ENCODE measurements around the gene NIPBL. TPM values are rescaled to one million over a fixed set of nuclear protein-coding genes. Genes with fewer than 3 reads are reported as not detected.

Gene NIPBL
- total and polyA plus RNA-seq, 10 of the 15 experiments (the other 5 are each of a cell fraction or from before 2014, with no cell fraction given): 10.4 to 50.4 (median 20.2) TPM

DNA sequence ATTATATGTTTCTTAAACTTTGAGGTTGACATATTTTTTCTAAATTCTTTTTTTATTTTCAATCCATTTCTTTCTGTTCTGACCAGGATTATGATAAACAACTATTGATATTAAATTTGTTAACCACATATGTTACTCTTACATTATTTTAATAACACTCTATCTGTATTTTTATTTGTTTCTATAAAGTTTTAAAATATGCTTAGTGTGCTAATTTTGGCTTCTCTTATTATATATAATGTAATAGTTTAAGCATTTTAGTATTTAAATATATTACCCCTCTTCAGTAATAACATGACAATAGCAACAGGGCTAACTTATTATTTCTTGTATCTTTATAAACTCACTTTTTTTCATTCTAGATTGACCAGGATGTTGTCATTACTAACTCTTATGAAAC lies 137.8 kb downstream of the NIPBL start:
- ChIA-PET CTCF (interaction anchor here (1.4 kb wide), 1 partner anchor 9 kb away, joined by 6 read pairs; no protein-coding TSS in a partner anchor), POLR2A (no interaction called here)
- no peak for ATAC-seq

More for the DNA sequence above, 137.8 kb downstream of the NIPBL start:
- no peaks in the 10 kb centered on the region for H3K4me1 ChIP-seq (ENCODE audit: control insufficient read depth, insufficient read depth, low read length)
- RAD21 ChIA-PET (ENCODE audit: unreplicated experiment): no interaction called here
- no peaks in the 10 kb centered on the region for H3K79me2 ChIP-seq (ENCODE audit: control insufficient read depth, insufficient read depth, low read length)
- intact Hi-C loops (cut with micrococcal nuclease; ENCODE audit: unreplicated experiment): no loop called here
- FAIRE-seq: no peak
- SMC1A ChIA-PET (ENCODE audit: uncharacterized antibody, unreplicated experiment): no interaction called here
- no peak overlapping the region for H3K4me2 ChIP-seq (ENCODE audit: control insufficient read depth, insufficient read depth)
- no peak overlapping the region for H2AFZ ChIP-seq (ENCODE audit: control insufficient read depth, low read depth, low read length)
- in situ Hi-C loops (cut with MboI): no loop called here
- no peak for TF ChIP-seq ZNF207 (IDR thresholded peaks at IDR 0.05; ENCODE audit: borderline replicate concordance)
- TF ChIP-seq KLF5 (IDR thresholded peaks at IDR 0.05; ENCODE audit: partially characterized antibody): no peak
- TF ChIP-seq PAX5 (IDR thresholded peaks at IDR 0.05; ENCODE audit: borderline replicate concordance, low read depth, low read length): no peak
- no peak for TF ChIP-seq KDM1A (IDR thresholded peaks at IDR 0.05; ENCODE audit: borderline replicate concordance)
- TF ChIP-seq TCF12 (IDR thresholded peaks at IDR 0.05; ENCODE audit: low read depth, low read length): no peak
- TF ChIP-seq SMAD5 (IDR thresholded peaks at IDR 0.05; ENCODE audit: low read depth): no peak
- TF ChIP-seq, protein P1, sequence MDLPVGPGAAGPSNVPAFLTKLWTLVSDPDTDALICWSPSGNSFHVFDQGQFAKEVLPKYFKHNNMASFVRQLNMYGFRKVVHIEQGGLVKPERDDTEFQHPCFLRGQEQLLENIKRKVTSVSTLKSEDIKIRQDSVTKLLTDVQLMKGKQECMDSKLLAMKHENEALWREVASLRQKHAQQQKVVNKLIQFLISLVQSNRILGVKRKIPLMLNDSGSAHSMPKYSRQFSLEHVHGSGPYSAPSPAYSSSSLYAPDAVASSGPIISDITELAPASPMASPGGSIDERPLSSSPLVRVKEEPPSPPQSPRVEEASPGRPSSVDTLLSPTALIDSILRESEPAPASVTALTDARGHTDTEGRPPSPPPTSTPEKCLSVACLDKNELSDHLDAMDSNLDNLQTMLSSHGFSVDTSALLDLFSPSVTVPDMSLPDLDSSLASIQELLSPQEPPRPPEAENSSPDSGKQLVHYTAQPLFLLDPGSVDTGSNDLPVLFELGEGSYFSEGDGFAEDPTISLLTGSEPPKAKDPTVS (IDR thresholded peaks at IDR 0.05; ENCODE audit: low read depth, low read length): no peak
- TF ChIP-seq KAT2A (conservative IDR thresholded peaks at IDR 0.05; ENCODE audit: control insufficient read depth, low read depth, low read length): no peak
- no peak for TF ChIP-seq TCF3 (IDR thresholded peaks at IDR 0.05; ENCODE audit: borderline replicate concordance, insufficient read depth, low read depth, low read length)
- TF ChIP-seq ZNF217 (IDR thresholded peaks at IDR 0.05): no peak
- TF ChIP-seq, protein P2, sequence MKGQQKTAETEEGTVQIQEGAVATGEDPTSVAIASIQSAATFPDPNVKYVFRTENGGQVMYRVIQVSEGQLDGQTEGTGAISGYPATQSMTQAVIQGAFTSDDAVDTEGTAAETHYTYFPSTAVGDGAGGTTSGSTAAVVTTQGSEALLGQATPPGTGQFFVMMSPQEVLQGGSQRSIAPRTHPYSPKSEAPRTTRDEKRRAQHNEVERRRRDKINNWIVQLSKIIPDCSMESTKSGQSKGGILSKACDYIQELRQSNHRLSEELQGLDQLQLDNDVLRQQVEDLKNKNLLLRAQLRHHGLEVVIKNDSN (IDR thresholded peaks at IDR 0.05; ENCODE audit: borderline replicate concordance, extremely low read length, insufficient read depth, low read depth, low read length): no peak
- TF ChIP-seq, protein P3, sequence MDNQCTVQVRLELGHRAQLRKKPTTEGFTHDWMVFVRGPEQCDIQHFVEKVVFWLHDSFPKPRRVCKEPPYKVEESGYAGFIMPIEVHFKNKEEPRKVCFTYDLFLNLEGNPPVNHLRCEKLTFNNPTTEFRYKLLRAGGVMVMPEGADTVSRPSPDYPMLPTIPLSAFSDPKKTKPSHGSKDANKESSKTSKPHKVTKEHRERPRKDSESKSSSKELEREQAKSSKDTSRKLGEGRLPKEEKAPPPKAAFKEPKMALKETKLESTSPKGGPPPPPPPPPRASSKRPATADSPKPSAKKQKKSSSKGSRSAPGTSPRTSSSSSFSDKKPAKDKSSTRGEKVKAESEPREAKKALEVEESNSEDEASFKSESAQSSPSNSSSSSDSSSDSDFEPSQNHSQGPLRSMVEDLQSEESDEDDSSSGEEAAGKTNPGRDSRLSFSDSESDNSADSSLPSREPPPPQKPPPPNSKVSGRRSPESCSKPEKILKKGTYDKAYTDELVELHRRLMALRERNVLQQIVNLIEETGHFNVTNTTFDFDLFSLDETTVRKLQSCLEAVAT (IDR thresholded peaks at IDR 0.05): no peak
- TF ChIP-seq POU2F2 (IDR thresholded peaks at IDR 0.05; ENCODE audit: borderline replicate concordance, low read depth, low read length): no peak
- no peak for TF ChIP-seq NR2F1 (conservative IDR thresholded peaks at IDR 0.05)
- no peak for TF ChIP-seq RAD21 (IDR thresholded peaks at IDR 0.05; ENCODE audit: insufficient read depth, low read depth, low read length)
- no peak for TF ChIP-seq PAX8 (IDR thresholded peaks at IDR 0.05)
- no peak for TF ChIP-seq EGR1 (IDR thresholded peaks at IDR 0.05; ENCODE audit: borderline replicate concordance in 1 of 2, low read depth in 2 of 2, low read length in 2 of 2)
- TF ChIP-seq, protein P4, sequence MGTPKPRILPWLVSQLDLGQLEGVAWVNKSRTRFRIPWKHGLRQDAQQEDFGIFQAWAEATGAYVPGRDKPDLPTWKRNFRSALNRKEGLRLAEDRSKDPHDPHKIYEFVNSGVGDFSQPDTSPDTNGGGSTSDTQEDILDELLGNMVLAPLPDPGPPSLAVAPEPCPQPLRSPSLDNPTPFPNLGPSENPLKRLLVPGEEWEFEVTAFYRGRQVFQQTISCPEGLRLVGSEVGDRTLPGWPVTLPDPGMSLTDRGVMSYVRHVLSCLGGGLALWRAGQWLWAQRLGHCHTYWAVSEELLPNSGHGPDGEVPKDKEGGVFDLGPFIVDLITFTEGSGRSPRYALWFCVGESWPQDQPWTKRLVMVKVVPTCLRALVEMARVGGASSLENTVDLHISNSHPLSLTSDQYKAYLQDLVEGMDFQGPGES (IDR thresholded peaks at IDR 0.05): no peak
- no peak for TF ChIP-seq MYB (IDR thresholded peaks at IDR 0.05; ENCODE audit: borderline replicate concordance, low read depth, low read length)
- H3K36me3 ChIP-seq (ENCODE audit: control insufficient read depth in 2 of 2, insufficient read depth in 2 of 2, low read length in 1 of 2): peaks cover 1 to 15% of the 10 kb centered on the region in 2 experiments; a peak in 3 of 4 replicates
- H3K27me3 ChIP-seq (replicated peaks in 1 of 2; ENCODE audit: control insufficient read depth in 2 of 2, insufficient read depth in 2 of 2, low read length in 1 of 2): no peaks in the 10 kb centered on the region
- no peaks in the 10 kb centered on the region for H3K9me3 ChIP-seq (replicated peaks; ENCODE audit: control insufficient read depth, insufficient read depth, low read length)
- H3K4me3 ChIP-seq: no peak overlapping the region
- no peak for DNase-seq (ENCODE audit: low read depth, low spot score)
- no TSS peak for BruUV-seq (replicated peaks)
- no peak overlapping the region for H3K9ac ChIP-seq (ENCODE audit: control insufficient read depth, insufficient read depth, low read length)
- no peak overlapping the region for H3K27ac ChIP-seq (ENCODE audit: control insufficient read depth, insufficient read depth)
- H4K20me1 ChIP-seq (ENCODE audit: control insufficient read depth, insufficient read depth): no peaks in the 10 kb centered on the region
